GM10248 (cell line): ENCODE data around the gene GRM8.

Experiments
- CTCF ChIA-PET: fragments of 300-600 bp; sonication (Branson Sonifier 250); formaldehyde crosslinking; extraction: SDS; loops from one replicate; lab custom pipeline; 2021; ENCODE audit warnings: antibody characterized with exemption; lab: Yijun Ruan, JAX
- POLR2A ChIA-PET: fragments of 350-650 bp; sonication (Branson Sonifier 250); formaldehyde crosslinking; extraction: SDS; loops from one replicate; lab custom pipeline; 2020; ENCODE audit warnings: antibody characterized with exemption; lab: Yijun Ruan, JAX
- DNase-seq: peaks from one replicate; pipeline ENCODE4 v3.0.0; 2012; ENCODE audit errors: extremely low spot score
- CTCF ChIP-seq: IDR thresholded peaks from 2 replicates; pipeline ENCODE4 v1.5.1; 2012; ENCODE audit warnings: mild to moderate bottlenecking, low read depth; ENCODE audit errors: extremely low read depth, missing control alignments, control extremely low read depth

GRM8 gene

GRCh38 chr7:127162366-127162765, 90.4 kb downstream of the GRM8 start:
- no peak for TF ChIP-seq CTCF
- no peak for DNase-seq
- ChIA-PET CTCF (no interaction called here), POLR2A (no interaction called here)

GRCh38 chr7:127158659-127159058, 94.1 kb downstream of the GRM8 start:
- TF ChIP-seq CTCF, result peak; percentile 52
- peak; percentile 16 for DNase-seq
- CTCF ChIA-PET, result interaction anchor here (0.9 to 1.9 kb wide), 4 partner anchors 15 to 167 kb away, joined by 3 to 10 read pairs (median 4); no protein-coding TSS in a partner anchor
- POLR2A ChIA-PET, result no interaction called here

- no peak for DNase-seq
- ChIA-PET CTCF (no interaction called here), POLR2A (no interaction called here)
- no peak for TF ChIP-seq CTCF
These were observed 97.8 kb downstream of the GRM8 start for GRCh38 chr7:127154958-127155357.

GRCh38 chr7:127154101-127154500, 98.6 kb downstream of the GRM8 start:
- no peak for TF ChIP-seq CTCF
- ChIA-PET CTCF (no interaction called here), POLR2A (no interaction called here)
- DNase-seq, result no peak

GRCh38 chr7:127153315-127153714, 99.4 kb downstream of the GRM8 start:
- CTCF ChIA-PET, result interaction anchor here (1.0 kb wide), 1 partner anchor 13 kb away, joined by 3 read pairs; no protein-coding TSS in a partner anchor
- POLR2A ChIA-PET, result no interaction called here
- TF ChIP-seq CTCF, result no peak
- no peak for DNase-seq

- no peak for TF ChIP-seq CTCF
- no peak for DNase-seq
- POLR2A ChIA-PET, result no interaction called here
- CTCF ChIA-PET, result interaction anchor here (1.0 kb wide), 1 partner anchor 14 kb away, joined by 3 read pairs; no protein-coding TSS in a partner anchor
These were observed 100.3 kb downstream of the GRM8 start for GRCh38 chr7:127152423-127152822.
